Neural progenitor cell (in vitro differentiated cells): Measurements from ENCODE around the gene PIGV. TPM values are rescaled to one million over a fixed set of nuclear protein-coding genes. Genes with fewer than 3 reads are reported as not detected.

Experiments
- DNase-seq: peaks from one replicate; pipeline ENCODE4 v3.0.0-alpha.2; 2016; ENCODE audit warnings: low spot score
- H2AFZ ChIP-seq: fragments of 200-600 bp; sonication (generic); replicated peaks from 2 replicates; pipeline ENCODE4 v1.6.1; 2016; ENCODE audit warnings: antibody characterized with exemption
- H3F3A ChIP-seq: fragments of 200-600 bp; sonication (generic); 2 replicates; pipeline ENCODE4 v1.6.1; 2016; ENCODE audit warnings: antibody characterized with exemption, low read depth
- H3K27ac ChIP-seq: fragments of 200-600 bp; sonication (generic); 2 replicates; pipeline ENCODE4 v1.5.1; 2016; ENCODE audit warnings: mild to moderate bottlenecking
- H3K27me3 ChIP-seq: fragments of 200-600 bp; sonication (generic); 2 replicates; pipeline ENCODE4 v1.6.1; 2016; ENCODE audit warnings: mild to moderate bottlenecking, moderate library complexity
- H3K36me3 ChIP-seq: fragments of 200-600 bp; sonication (generic); 2 replicates; pipeline ENCODE4 v1.5.1; 2016
- H3K4me1 ChIP-seq: fragments of 200-600 bp; sonication (generic); 2 replicates; pipeline ENCODE4 v1.6.1; 2016; ENCODE audit warnings: mixed run types
- H3K4me2 ChIP-seq: fragments of 200-600 bp; sonication (generic); 2 replicates; pipeline ENCODE4 v1.6.1; 2016
- H3K4me3 ChIP-seq: fragments of 200-600 bp; sonication (generic); 2 replicates; pipeline ENCODE4 v1.5.1; 2016
- H3K79me2 ChIP-seq: fragments of 200-600 bp; sonication (generic); 2 replicates; pipeline ENCODE4 v1.6.1; 2016; ENCODE audit warnings: low read depth
- H3K9ac ChIP-seq: fragments of 200-600 bp; sonication (generic); 2 replicates; pipeline ENCODE4 v1.6.1; 2016
- H3K9me3 ChIP-seq: fragments of 200-600 bp; sonication (generic); 2 replicates; pipeline ENCODE4 v1.5.1; 2016; ENCODE audit warnings: low read depth
- H4K20me1 ChIP-seq: fragments of 200-600 bp; sonication (generic); 2 replicates; pipeline ENCODE4 v1.6.1; 2016; ENCODE audit warnings: low read depth
- H3K27ac Mint-ChIP-seq: 3 replicates; pipeline ENCODE4 v1.8.0; 2021; ENCODE audit warnings: mixed read lengths
- H3K27me3 Mint-ChIP-seq: 2 replicates; pipeline ENCODE4 v1.8.0; 2022; ENCODE audit warnings: low read depth, mild to moderate bottlenecking, inconsistent platforms, moderate library complexity, mixed read lengths; ENCODE audit not compliant: insufficient read depth
- H3K36me3 Mint-ChIP-seq: 3 replicates; pipeline ENCODE4 v1.8.0; 2021; ENCODE audit warnings: mixed read lengths
- H3K4me1 Mint-ChIP-seq: 3 replicates; pipeline ENCODE4 v1.8.0; 2021; ENCODE audit warnings: mixed read lengths
- H3K4me3 Mint-ChIP-seq: 3 replicates; pipeline ENCODE4 v1.8.0; 2021; ENCODE audit warnings: mild to moderate bottlenecking, moderate library complexity, mixed read lengths
- H3K9me3 Mint-ChIP-seq: 3 replicates; pipeline ENCODE4 v1.8.0; 2020; ENCODE audit warnings: mixed read lengths
- CTCF ChIP-seq: fragments of 200-600 bp; sonication (generic); IDR thresholded peaks from 2 replicates; pipeline ENCODE4 v1.5.1; 2017; ENCODE audit warnings: antibody characterized with exemption, mild to moderate bottlenecking
- EZH2 ChIP-seq: fragments of 200-600 bp; sonication (generic); IDR thresholded peaks from 2 replicates; pipeline ENCODE4 v1.6.1; 2017; ENCODE audit warnings: antibody characterized with exemption, mild to moderate bottlenecking, moderate library complexity
- EZH2phosphoT487 ChIP-seq: fragments of 200-600 bp; sonication (generic); IDR thresholded peaks from 2 replicates; pipeline ENCODE4 v1.6.1; 2017; ENCODE audit warnings: antibody characterized with exemption
- total RNA-seq: library from RNA; depleted of rRNA; stranded (reverse); fragments of >200 nt; gene quantifications from 2 replicates; pipeline ENCODE4 v1.2.3, GENCODE V29; 2015; ENCODE audit warnings: low replicate concordance

The PIGV gene
- total RNA-seq, 1 donor from 2014 or later, result 19.4 TPM

DNA sequence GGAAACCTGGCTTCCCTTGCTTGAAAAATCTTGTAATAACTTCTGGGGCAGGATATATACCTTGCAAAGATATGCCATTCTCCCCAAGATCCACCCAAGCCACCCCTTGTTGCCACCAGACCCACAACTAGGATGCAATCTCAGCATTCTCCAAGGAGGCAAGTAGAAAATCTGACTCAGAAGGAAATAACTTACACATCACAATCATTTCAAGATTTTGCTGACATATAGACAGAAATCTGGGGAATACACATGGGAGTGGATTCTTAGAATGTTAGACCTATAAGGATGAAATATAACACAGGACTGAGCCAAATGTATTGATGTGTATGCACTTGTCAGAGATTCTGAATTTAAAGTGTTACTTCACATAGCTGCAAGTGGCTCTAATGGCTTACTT lies 24.0 kb downstream of the PIGV start:
- H3K27ac ChIP-seq, result no peak overlapping the region
- no peak overlapping the region for H3K9ac ChIP-seq
- no peak for DNase-seq
- no peak overlapping the region for H3K4me3 Mint-ChIP-seq
- H3K79me2 ChIP-seq, result no peaks in the 10 kb centered on the region
- no peak overlapping the region for H2AFZ ChIP-seq
- no peaks in the 10 kb centered on the region for H4K20me1 ChIP-seq
- H3K9me3 Mint-ChIP-seq, result peaks cover 5% of the 10 kb centered on the region
- H3K4me1 ChIP-seq, result no peaks in the 10 kb centered on the region
- no peak for TF ChIP-seq EZH2phosphoT487
- no peak for TF ChIP-seq CTCF
- no peak for TF ChIP-seq EZH2
- peaks cover 2% of the 10 kb centered on the region for H3K4me1 Mint-ChIP-seq
- H3K36me3 ChIP-seq, result no peaks in the 10 kb centered on the region
- H3F3A ChIP-seq, result no peaks in the 10 kb centered on the region
- H3K36me3 Mint-ChIP-seq, result no peaks in the 10 kb centered on the region
- H3K4me2 ChIP-seq, result no peak overlapping the region
- no peak overlapping the region for H3K4me3 ChIP-seq
- no peaks in the 10 kb centered on the region for H3K9me3 ChIP-seq
- no peaks in the 10 kb centered on the region for H3K27me3 ChIP-seq
- H3K27me3 Mint-ChIP-seq, result peaks cover 4% of the 10 kb centered on the region
- H3K27ac Mint-ChIP-seq, result no peak overlapping the region

DNA sequence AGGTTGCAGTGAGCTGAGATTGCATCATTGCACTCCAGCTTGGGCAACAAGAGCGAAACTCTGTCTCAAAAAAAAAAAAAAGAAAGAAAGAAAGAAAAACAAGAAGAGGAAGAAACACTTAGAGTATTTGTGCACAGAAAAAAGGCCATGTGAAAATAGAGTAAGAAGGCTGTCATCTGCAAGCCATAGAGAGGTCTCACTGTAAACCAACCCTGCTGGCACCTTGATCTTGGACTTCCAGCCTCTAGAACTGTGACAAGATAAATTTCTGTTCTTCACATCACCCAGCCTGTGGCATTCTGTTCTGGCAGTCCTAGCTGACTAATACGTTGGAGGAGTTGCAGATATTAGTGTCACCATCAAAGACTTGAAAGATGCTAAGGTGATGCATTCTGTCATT lies 26.6 kb downstream of the PIGV start:
- TF ChIP-seq EZH2phosphoT487, result no peak
- TF ChIP-seq EZH2, result no peak
- TF ChIP-seq CTCF, result no peak
- Histone ChIP-seq H3K9me3 (no peaks in the 10 kb centered on the region), H3K79me2 (no peaks in the 10 kb centered on the region), H3K27me3 (no peaks in the 10 kb centered on the region), H3K9ac (no peak overlapping the region), H3F3A (no peaks in the 10 kb centered on the region), H3K36me3 (no peaks in the 10 kb centered on the region), H2AFZ (no peak overlapping the region), H3K4me1 (no peaks in the 10 kb centered on the region), H3K27ac (no peak overlapping the region), H4K20me1 (no peaks in the 10 kb centered on the region), H3K4me3 (no peak overlapping the region), H3K4me2 (no peak overlapping the region)
- H3K4me1 Mint-ChIP-seq, result no peaks in the 10 kb centered on the region
- H3K27ac Mint-ChIP-seq, result no peak overlapping the region
- no peak for DNase-seq
- peaks cover 8% of the 10 kb centered on the region for H3K9me3 Mint-ChIP-seq
- H3K4me3 Mint-ChIP-seq, result no peak overlapping the region
- no peaks in the 10 kb centered on the region for H3K36me3 Mint-ChIP-seq
- peaks cover 7% of the 10 kb centered on the region for H3K27me3 Mint-ChIP-seq

- Histone ChIP-seq H3K9me3 (no peaks in the 10 kb centered on the region), H3K9ac (no peak overlapping the region), H2AFZ (no peak overlapping the region), H3K27ac (no peak overlapping the region), H3K79me2 (no peaks in the 10 kb centered on the region), H3K4me2 (no peak overlapping the region), H4K20me1 (no peaks in the 10 kb centered on the region), H3K36me3 (no peaks in the 10 kb centered on the region), H3K4me1 (no peaks in the 10 kb centered on the region), H3F3A (no peaks in the 10 kb centered on the region), H3K27me3 (no peaks in the 10 kb centered on the region), H3K4me3 (no peak overlapping the region)
- no peaks in the 10 kb centered on the region for H3K36me3 Mint-ChIP-seq
- H3K9me3 Mint-ChIP-seq, result peaks cover 9% of the 10 kb centered on the region
- no peak overlapping the region for H3K4me3 Mint-ChIP-seq
- TF ChIP-seq EZH2phosphoT487 (no peak), EZH2 (no peak), CTCF (no peak)
- DNase-seq, result no peak
- peaks cover 7% of the 10 kb centered on the region for H3K27me3 Mint-ChIP-seq
- H3K4me1 Mint-ChIP-seq, result no peaks in the 10 kb centered on the region
- H3K27ac Mint-ChIP-seq, result no peak overlapping the region
Measured at GRCh38 chr1:26814893-26815292, 27.1 kb downstream of the PIGV start.
